ENCODE measurements around the gene CFAP77.

GRCh38 chr9:132412089-132412488 is 2.1 kb downstream of the CFAP77 start:
- TF ChIP-seq ZFP3 (CRISPR knock-in tag; IDR thresholded peaks at IDR 0.05) (no peak), PATZ1 (CRISPR knock-in tag; IDR thresholded peaks at IDR 0.05; ENCODE audit: borderline replicate concordance) (no peak), ZFP30 (CRISPR knock-in tag; IDR thresholded peaks at IDR 0.05) (no peak), ISL1 (CRISPR knock-in tag; IDR thresholded peaks at IDR 0.05) (no peak), ZNF8 (CRISPR knock-in tag; IDR thresholded peaks at IDR 0.05) (no peak), ESRRG (CRISPR knock-in tag; IDR thresholded peaks at IDR 0.05) (no peak), SNAI2 (CRISPR knock-in tag; IDR thresholded peaks at IDR 0.05) (no peak), CSRNP3 (CRISPR knock-in tag; IDR thresholded peaks at IDR 0.05) (no peak), RARB (CRISPR knock-in tag; IDR thresholded peaks at IDR 0.05) (no peak)

Data from SK-N-SH treated with all-trans-retinoic acid at 6 μM for 48 hours (cell line).